Neural progenitor cell (in vitro differentiated cells): Measurements from ENCODE around the gene MYH10. TPM values are rescaled to one million over a fixed set of nuclear protein-coding genes. Genes with fewer than 3 reads are reported as not detected.
A peak's percentile ranks its signal among the peaks of the same experiment; 100 is the strongest.

ENCODE experiments used
- DNase-seq: peaks from one replicate; pipeline ENCODE4 v3.0.0-alpha.2; 2016; ENCODE audit warnings: low spot score
- H2AFZ ChIP-seq: fragments of 200-600 bp; sonication (generic); replicated peaks from 2 replicates; pipeline ENCODE4 v1.6.1; 2016; ENCODE audit warnings: antibody characterized with exemption
- H3F3A ChIP-seq: fragments of 200-600 bp; sonication (generic); 2 replicates; pipeline ENCODE4 v1.6.1; 2016; ENCODE audit warnings: antibody characterized with exemption, low read depth
- H3K27ac ChIP-seq: fragments of 200-600 bp; sonication (generic); 2 replicates; pipeline ENCODE4 v1.5.1; 2016; ENCODE audit warnings: mild to moderate bottlenecking
- H3K27me3 ChIP-seq: fragments of 200-600 bp; sonication (generic); 2 replicates; pipeline ENCODE4 v1.6.1; 2016; ENCODE audit warnings: mild to moderate bottlenecking, moderate library complexity
- H3K36me3 ChIP-seq: fragments of 200-600 bp; sonication (generic); 2 replicates; pipeline ENCODE4 v1.5.1; 2016
- H3K4me1 ChIP-seq: fragments of 200-600 bp; sonication (generic); 2 replicates; pipeline ENCODE4 v1.6.1; 2016; ENCODE audit warnings: mixed run types
- H3K4me2 ChIP-seq: fragments of 200-600 bp; sonication (generic); 2 replicates; pipeline ENCODE4 v1.6.1; 2016
- H3K4me3 ChIP-seq: fragments of 200-600 bp; sonication (generic); 2 replicates; pipeline ENCODE4 v1.5.1; 2016
- H3K79me2 ChIP-seq: fragments of 200-600 bp; sonication (generic); 2 replicates; pipeline ENCODE4 v1.6.1; 2016; ENCODE audit warnings: low read depth
- H3K9ac ChIP-seq: fragments of 200-600 bp; sonication (generic); 2 replicates; pipeline ENCODE4 v1.6.1; 2016
- H3K9me3 ChIP-seq: fragments of 200-600 bp; sonication (generic); 2 replicates; pipeline ENCODE4 v1.5.1; 2016; ENCODE audit warnings: low read depth
- H4K20me1 ChIP-seq: fragments of 200-600 bp; sonication (generic); 2 replicates; pipeline ENCODE4 v1.6.1; 2016; ENCODE audit warnings: low read depth
- H3K27ac Mint-ChIP-seq: 3 replicates; pipeline ENCODE4 v1.8.0; 2021; ENCODE audit warnings: mixed read lengths
- H3K27me3 Mint-ChIP-seq: 2 replicates; pipeline ENCODE4 v1.8.0; 2022; ENCODE audit warnings: low read depth, mild to moderate bottlenecking, inconsistent platforms, moderate library complexity, mixed read lengths; ENCODE audit not compliant: insufficient read depth
- H3K36me3 Mint-ChIP-seq: 3 replicates; pipeline ENCODE4 v1.8.0; 2021; ENCODE audit warnings: mixed read lengths
- H3K4me1 Mint-ChIP-seq: 3 replicates; pipeline ENCODE4 v1.8.0; 2021; ENCODE audit warnings: mixed read lengths
- H3K4me3 Mint-ChIP-seq: 3 replicates; pipeline ENCODE4 v1.8.0; 2021; ENCODE audit warnings: mild to moderate bottlenecking, moderate library complexity, mixed read lengths
- H3K9me3 Mint-ChIP-seq: 3 replicates; pipeline ENCODE4 v1.8.0; 2020; ENCODE audit warnings: mixed read lengths
- EZH2 ChIP-seq: fragments of 200-600 bp; sonication (generic); IDR thresholded peaks from 2 replicates; pipeline ENCODE4 v1.6.1; 2017; ENCODE audit warnings: antibody characterized with exemption, mild to moderate bottlenecking, moderate library complexity
- EZH2phosphoT487 ChIP-seq: fragments of 200-600 bp; sonication (generic); IDR thresholded peaks from 2 replicates; pipeline ENCODE4 v1.6.1; 2017; ENCODE audit warnings: antibody characterized with exemption
- total RNA-seq: library from RNA; depleted of rRNA; stranded (reverse); fragments of >200 nt; gene quantifications from 2 replicates; pipeline ENCODE4 v1.2.3, GENCODE V29; 2015; ENCODE audit warnings: low replicate concordance
- TF ChIP-seq, protein P1 (sequence below): fragments of 200-600 bp; sonication (generic); IDR thresholded peaks from 2 replicates; pipeline ENCODE4 v1.5.1; 2017; ENCODE audit warnings: antibody characterized with exemption, mild to moderate bottlenecking

The MYH10 gene
- total RNA-seq, 1 donor from 2014 or later = 213 TPM

DNA sequence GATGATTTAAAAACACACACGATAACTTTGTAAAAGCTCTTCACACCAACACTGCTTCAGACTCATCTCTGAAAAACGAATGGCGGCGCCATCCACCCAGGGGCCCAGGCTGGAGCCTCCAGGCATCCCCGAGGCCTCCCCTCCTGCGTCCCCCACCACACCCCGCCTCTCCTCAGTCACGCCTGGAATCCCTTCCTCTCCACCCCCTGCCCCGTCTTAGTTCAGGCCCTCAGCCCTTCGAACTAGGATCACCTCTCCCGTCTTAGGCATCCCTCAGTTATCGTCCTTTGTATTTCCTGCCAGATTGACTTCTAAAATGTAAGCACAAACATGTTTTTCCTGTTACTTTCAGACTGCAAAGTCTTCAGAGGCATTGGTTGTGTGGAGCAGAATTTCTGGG lies 136.5 kb downstream of the MYH10 start:
- Histone ChIP-seq H3K9ac (no peak overlapping the region), H3K27me3 (no peaks in the 10 kb centered on the region), H3K36me3 (peaks cover 9% of the 10 kb centered on the region), H3K4me1 (no peaks in the 10 kb centered on the region), H3K4me2 (no peak overlapping the region), H3K9me3 (no peaks in the 10 kb centered on the region), H3K27ac (no peak overlapping the region), H3K4me3 (no peak overlapping the region), H4K20me1 (no peaks in the 10 kb centered on the region), H3K79me2 (no peaks in the 10 kb centered on the region), H3F3A (no peaks in the 10 kb centered on the region), H2AFZ (no peak overlapping the region)
- no peaks in the 10 kb centered on the region for H3K9me3 Mint-ChIP-seq
- no peak overlapping the region for H3K4me3 Mint-ChIP-seq
- no peak for DNase-seq
- H3K27ac Mint-ChIP-seq = no peak overlapping the region
- no peaks in the 10 kb centered on the region for H3K4me1 Mint-ChIP-seq
- H3K36me3 Mint-ChIP-seq = peaks cover 41% of the 10 kb centered on the region
- TF ChIP-seq EZH2 = no peak
- no peak for TF ChIP-seq EZH2phosphoT487
- TF ChIP-seq, protein P1, sequence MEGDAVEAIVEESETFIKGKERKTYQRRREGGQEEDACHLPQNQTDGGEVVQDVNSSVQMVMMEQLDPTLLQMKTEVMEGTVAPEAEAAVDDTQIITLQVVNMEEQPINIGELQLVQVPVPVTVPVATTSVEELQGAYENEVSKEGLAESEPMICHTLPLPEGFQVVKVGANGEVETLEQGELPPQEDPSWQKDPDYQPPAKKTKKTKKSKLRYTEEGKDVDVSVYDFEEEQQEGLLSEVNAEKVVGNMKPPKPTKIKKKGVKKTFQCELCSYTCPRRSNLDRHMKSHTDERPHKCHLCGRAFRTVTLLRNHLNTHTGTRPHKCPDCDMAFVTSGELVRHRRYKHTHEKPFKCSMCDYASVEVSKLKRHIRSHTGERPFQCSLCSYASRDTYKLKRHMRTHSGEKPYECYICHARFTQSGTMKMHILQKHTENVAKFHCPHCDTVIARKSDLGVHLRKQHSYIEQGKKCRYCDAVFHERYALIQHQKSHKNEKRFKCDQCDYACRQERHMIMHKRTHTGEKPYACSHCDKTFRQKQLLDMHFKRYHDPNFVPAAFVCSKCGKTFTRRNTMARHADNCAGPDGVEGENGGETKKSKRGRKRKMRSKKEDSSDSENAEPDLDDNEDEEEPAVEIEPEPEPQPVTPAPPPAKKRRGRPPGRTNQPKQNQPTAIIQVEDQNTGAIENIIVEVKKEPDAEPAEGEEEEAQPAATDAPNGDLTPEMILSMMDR = no peak
- peaks cover 3% of the 10 kb centered on the region for H3K27me3 Mint-ChIP-seq

DNA sequence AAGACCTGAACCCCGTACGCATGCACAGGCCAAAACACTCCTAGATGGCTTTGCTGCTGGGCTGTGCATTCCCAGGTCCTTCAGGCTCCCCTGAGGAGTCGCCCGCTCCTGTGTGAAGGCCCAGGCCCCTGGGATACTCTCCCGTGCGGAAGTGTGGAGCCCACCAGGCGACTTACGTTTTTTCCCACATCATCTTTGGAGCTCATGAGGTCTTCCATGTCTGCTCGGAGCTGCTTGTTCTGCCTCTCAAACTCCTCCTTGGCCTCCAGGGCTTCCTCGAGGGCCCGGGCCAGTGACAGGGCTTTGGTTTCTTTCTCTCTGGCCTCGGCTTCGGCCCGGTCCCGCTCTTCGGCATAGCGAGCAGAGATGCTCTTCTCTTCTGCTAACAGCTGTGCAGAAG lies 138.4 kb downstream of the MYH10 start:
- DNase-seq = no peak
- Mint-ChIP-seq H3K27ac (no peak overlapping the region), H3K9me3 (no peaks in the 10 kb centered on the region), H3K4me3 (no peak overlapping the region), H3K4me1 (no peaks in the 10 kb centered on the region), H3K27me3 (peaks cover 6% of the 10 kb centered on the region), H3K36me3 (peaks cover 53% of the 10 kb centered on the region)
- Histone ChIP-seq H3K4me1 (no peaks in the 10 kb centered on the region), H3F3A (no peaks in the 10 kb centered on the region), H3K9me3 (no peaks in the 10 kb centered on the region), H3K9ac (no peak overlapping the region), H3K4me3 (no peak overlapping the region), H3K4me2 (no peak overlapping the region), H3K36me3 (peaks cover 7% of the 10 kb centered on the region), H3K27me3 (no peaks in the 10 kb centered on the region), H3K27ac (peak overlapping the region; percentile 37), H3K79me2 (no peaks in the 10 kb centered on the region), H4K20me1 (no peaks in the 10 kb centered on the region), H2AFZ (no peak overlapping the region)
- TF ChIP-seq, protein P1 = no peak
- TF ChIP-seq EZH2phosphoT487 = no peak
- no peak for TF ChIP-seq EZH2

DNA sequence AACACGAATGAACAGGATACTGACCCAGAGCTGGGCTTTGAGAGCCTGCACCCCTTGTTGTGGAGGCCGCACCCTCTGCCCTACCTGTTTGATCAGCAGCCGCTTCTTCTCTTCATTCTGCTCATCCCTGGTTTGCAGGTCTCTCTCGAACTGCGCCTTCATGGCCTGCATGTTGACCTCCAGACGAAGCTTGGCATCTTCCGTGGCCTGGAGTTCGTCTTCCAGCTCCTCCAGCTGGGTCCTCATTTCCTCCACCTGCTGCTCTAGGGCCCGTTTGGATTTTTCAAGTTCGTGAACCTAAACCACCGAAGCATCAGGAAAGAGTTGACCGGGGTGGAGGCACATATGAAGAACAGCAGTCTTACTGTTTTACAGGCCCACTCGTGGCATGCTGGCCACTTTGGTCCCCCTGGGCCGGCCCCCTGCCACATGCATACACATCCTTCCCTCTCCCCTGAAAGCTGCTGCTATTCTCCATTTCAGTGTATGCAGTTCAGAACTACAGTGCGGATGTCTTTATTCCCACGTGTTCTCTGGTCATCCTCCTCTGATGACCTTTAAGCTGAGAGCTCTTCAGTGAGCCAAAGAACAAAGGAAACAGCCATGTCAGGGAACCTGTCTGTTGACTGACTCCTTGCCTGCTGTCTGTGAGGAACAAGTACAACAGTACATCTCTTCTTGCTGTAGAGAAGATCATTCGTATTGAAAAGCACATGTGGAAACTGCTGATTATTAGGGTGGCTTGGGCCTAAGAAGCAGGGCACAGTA lies 140.1 kb downstream of the MYH10 start:
- Histone ChIP-seq H4K20me1 (no peaks in the 10 kb centered on the region), H3K4me1 (no peaks in the 10 kb centered on the region), H3K36me3 (peaks cover 13% of the 10 kb centered on the region), H3K9me3 (no peaks in the 10 kb centered on the region), H3K27ac (no peak overlapping the region), H3F3A (no peaks in the 10 kb centered on the region), H3K4me3 (no peak overlapping the region), H3K27me3 (no peaks in the 10 kb centered on the region), H3K9ac (no peak overlapping the region), H3K4me2 (no peak overlapping the region), H3K79me2 (no peaks in the 10 kb centered on the region), H2AFZ (no peak overlapping the region)
- peaks cover 63% of the 10 kb centered on the region for H3K36me3 Mint-ChIP-seq
- TF ChIP-seq, protein P1 = no peak
- TF ChIP-seq EZH2 (no peak), EZH2phosphoT487 (no peak)
- H3K9me3 Mint-ChIP-seq = no peaks in the 10 kb centered on the region
- H3K4me3 Mint-ChIP-seq = no peak overlapping the region
- H3K4me1 Mint-ChIP-seq = no peaks in the 10 kb centered on the region
- peaks cover 6% of the 10 kb centered on the region for H3K27me3 Mint-ChIP-seq
- H3K27ac Mint-ChIP-seq = no peak overlapping the region
- DNase-seq = no peak
